HG03066 (cell line): ENCODE results near the gene ZMIZ1.

ENCODE experiments used
- ATAC-seq: cut with Tn5 transposase; IDR thresholded peaks from one replicate; pipeline ENCODE4 v1.9.1; 2021; ENCODE audit warnings: low read depth; ENCODE audit not compliant: unreplicated experiment

Gene ZMIZ1

DNA sequence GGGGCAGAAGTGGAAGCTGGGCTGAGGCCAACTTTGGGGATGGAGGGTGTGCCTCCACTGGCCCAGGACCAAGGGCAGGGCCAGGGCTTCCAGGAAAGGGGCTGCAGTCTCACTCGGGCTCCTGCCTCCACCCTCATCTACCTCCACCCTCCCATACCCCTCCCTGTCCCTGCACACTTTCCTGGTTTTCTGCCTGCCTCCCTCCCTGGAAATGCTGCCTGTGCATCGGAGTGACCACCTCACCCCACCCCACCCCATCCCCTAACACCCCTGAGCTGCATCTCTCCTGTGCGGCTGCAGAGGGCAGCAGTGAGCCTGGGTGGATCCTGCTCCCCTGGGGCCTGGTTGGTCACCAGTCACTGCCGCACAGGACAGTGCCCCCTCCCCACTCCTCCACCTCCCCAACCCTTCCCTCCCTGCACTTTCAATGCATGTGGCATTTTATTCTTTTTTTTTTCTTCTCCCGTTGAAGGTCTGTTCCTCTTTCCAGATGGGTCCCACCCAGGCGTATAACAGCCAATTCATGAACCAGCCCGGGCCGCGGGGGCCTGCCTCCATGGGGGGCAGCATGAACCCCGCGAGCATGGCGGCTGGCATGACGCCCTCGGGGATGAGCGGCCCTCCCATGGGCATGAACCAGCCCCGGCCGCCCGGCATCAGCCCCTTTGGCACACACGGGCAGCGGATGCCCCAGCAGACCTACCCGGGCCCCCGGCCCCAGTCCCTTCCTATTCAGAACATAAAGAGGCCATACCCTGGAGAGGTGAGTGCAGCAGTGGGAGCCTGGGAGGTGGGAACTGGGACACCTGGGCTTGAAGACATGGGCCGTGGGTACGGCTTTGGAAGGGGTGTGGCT, 224.4 kb downstream of the ZMIZ1 start:
- ATAC-seq = no peak

DNA sequence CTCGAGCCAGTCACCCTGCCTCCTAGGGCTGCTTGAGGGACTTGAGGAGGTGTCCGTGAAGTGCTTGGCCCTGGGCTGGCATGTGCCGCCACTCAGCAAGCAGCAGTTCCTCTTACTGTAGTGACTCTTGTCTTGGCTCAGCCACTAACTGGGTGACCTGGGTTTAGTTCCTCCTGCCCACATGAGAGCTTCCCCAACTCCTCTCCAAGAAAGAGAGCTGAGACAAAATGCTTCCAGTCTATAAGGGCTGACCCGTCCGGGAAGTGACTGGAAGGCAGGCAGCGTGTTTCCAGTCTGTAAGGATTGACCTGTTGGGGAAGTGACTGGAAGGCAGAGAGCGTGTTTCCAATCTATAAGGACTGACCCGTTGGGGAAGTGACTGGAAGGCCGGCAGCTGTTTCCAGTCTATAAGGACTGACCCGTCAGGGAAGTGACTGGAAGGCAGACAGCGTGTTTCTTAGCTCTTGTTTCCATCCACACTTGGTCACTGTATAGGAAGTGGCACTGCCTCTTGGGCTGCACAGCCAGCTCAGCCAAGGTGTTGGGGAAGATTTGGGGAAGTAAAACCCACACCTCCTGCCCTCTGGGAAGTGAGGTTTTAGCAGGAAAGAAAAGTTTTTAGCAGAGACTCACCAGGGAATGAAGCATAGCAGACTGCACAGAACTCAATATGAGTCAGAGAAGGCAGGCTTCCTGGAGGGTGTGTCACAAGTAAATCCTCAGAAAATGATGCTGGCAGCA, 225.2 kb downstream of the ZMIZ1 start:
- ATAC-seq = no peak

DNA sequence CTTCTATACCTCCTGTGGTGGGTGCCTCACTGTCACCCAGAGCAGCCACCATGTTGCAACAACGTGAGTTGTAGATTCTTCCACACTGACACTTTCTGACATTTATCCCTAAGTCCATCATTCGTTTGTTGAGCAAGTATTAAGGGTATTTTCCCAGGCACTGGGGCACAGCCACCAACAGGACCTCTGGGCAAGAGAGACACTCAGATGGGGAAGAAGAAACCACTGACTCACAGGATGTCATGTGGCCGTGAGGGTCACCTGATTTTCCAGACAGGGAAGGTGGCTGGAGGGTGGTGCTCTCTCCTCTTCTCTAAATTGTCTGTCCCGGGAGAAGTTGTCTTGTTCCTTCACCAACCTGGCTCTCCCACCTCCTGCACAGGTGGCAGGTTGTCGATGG, 226.8 kb downstream of the ZMIZ1 start:
- ATAC-seq = no peak

DNA sequence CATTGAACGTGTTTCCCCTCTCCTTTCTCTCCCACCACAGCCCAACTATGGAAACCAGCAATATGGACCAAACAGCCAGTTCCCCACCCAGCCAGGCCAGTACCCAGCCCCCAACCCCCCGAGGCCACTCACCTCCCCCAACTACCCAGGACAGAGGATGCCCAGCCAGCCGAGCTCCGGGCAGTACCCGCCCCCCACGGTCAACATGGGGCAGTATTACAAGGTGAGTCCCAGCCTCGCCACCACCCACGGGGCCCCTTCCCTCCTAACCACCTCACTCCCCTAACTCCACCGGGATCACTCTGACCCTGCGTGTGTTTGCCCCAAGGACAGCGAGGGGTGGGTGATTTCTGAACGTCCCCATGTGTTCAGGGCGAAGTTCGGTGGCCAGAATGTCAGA, 227.7 kb downstream of the ZMIZ1 start:
- no peak for ATAC-seq

DNA sequence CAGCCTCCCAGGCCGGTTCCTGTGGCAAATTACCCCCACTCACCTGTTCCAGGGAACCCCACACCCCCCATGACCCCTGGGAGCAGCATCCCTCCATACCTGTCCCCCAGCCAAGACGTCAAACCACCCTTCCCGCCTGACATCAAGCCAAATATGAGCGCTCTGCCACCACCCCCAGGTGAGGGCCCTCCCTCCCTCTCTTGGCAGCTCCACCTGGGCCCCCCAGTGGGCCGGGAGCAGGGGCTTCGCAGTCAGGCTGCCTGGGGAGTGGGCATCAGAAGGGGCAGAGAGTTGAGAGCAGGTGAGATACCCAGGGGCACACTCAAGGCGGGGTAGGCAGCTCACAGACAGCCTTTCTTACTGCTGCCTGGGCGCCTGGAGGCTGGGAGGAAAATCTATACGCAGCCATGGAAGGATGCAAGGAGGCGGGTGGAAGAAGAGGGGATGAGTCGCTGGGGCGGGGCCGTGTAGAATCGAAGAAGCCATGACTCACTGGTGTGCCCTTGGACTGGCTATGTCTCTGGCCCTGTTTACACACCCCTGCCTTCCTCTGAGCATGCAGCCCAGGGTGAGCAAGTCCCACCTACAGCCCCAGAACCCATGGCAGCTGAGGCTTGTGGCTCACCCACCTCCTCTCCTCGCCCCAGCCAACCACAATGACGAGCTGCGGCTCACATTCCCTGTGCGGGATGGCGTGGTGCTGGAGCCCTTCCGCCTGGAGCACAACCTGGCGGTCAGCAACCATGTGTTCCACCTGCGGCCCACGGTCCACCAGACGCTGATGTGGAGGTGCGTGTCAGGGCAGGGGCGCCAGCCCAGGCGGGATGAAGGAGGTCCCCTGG, 229.9 kb downstream of the ZMIZ1 start:
- ATAC-seq = no peak

DNA sequence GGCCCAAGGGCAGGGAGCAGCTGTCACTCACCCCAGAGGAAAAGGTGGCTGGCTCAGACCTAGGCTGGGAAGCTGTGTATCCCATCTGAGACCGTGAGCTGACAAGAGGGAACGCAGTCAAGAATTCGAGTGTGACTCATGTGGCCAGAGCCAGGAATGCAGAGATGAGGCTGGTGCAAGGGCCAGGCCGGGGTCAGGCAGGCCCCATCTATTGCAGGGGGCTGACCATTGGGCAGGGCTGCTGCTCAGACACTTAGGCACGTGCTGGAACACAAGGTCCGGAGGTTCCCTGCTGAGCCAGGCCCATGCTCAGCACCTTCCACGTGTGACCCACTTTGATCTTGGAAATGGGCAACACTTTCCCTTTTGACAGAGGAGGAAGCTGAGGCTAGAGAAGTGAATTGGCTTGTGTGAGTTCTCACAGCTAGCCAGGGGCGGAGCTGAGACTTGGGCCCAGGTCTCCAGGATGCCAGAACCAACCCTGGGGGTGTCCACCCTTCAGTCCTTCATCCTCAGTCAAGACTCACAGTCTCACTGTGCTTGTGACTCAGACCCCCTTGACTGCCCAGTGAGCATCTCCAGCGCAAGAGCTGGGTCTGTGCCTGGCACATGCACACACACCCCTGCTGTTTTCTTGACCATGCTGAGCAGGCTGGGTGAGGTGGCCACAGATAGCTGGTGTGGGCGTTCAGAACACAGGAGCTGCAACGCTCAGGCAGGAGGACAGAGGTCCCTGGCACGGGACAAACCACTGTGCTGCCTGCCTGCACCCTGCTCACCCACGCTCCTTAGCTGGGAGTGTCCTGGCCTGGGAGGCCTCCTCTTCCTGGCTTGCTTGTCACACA, 230.9 kb downstream of the ZMIZ1 start:
- ATAC-seq = no peak

DNA sequence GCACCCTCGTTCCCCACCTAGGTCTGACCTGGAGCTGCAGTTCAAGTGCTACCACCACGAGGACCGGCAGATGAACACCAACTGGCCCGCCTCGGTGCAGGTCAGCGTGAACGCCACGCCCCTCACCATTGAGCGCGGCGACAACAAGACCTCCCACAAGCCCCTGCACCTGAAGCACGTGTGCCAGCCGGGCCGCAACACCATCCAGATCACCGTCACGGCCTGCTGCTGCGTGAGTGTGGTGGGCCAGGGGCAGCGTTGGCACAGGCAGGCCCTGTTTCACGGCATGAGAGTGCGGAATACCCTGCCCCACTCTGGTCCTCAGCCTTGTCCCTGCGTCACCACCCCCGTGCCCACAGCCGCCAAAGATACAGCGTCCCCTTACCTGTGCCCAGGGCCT, 231.9 kb downstream of the ZMIZ1 start:
- no peak for ATAC-seq

DNA sequence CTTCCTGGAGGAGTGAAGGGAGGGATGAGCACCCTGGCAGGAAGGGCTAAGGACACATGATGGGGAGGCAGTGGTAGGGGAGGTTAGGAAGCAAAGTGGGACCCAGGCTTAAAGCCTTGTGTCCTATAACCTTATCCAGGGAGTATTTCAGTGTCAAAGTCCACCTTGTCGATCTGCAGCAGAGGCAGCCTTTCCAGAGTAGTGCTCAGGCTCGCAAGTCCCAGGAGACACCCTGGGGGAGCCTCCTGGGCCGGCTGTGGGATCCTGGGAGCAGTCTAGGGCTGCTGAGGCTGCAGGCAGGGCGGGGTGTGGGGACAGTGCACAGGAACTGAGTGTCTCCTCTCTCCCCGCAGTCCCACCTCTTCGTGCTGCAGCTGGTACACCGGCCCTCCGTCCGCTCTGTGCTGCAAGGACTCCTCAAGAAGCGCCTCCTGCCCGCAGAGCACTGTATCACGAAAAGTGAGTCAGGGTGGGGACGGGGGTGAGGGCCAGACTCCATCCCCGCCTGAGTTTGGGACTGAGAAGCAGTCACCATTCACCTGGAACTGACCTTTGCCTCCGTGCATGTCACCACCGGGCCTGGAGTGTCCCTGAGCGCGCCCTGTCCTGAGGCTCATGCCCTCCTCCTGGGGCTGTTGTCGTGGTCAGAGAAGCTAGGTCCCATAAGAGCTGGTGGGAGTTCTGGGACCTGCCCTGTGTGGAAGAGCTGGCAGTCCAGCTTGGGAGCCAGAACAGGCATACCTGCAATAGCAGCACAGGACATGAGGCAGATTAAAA, 233.2 kb downstream of the ZMIZ1 start:
- no peak for ATAC-seq

DNA sequence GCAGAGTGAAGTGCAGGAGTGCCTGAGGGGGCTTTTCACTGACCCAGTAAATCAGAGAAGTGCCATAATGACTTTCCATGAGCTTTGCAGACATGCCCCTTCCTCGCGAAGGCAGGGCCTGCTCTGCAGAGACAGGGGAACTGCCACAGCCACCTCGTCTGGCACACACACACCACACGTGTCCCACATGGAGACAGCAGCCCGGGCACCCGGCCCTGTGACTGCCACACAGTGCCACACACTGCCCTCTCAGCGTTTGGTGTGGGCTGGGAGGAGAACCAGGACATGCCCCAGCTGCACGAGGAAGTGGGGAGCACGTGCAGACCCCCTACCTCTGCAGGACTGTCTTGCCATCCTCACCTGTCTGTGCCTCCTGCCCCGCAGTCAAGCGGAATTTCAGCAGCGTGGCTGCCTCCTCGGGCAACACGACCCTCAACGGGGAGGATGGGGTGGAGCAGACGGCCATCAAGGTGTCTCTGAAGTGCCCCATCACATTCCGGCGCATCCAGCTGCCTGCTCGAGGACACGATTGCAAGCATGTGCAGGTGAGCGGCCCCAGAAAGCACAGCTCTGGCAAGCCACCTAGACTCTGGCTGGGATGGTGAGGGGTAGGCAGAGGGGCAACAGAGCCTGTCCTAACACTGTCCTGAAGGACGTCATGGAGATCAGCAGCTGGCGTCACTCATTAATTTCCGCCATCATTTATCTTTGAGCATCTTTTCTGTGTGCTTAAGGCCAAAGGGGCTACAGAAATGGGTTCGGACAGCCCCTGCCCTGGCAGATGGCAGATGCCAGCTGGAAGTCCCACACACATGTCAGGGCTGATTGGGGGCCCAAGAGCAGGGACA, 235.1 kb downstream of the ZMIZ1 start:
- no peak for ATAC-seq

DNA sequence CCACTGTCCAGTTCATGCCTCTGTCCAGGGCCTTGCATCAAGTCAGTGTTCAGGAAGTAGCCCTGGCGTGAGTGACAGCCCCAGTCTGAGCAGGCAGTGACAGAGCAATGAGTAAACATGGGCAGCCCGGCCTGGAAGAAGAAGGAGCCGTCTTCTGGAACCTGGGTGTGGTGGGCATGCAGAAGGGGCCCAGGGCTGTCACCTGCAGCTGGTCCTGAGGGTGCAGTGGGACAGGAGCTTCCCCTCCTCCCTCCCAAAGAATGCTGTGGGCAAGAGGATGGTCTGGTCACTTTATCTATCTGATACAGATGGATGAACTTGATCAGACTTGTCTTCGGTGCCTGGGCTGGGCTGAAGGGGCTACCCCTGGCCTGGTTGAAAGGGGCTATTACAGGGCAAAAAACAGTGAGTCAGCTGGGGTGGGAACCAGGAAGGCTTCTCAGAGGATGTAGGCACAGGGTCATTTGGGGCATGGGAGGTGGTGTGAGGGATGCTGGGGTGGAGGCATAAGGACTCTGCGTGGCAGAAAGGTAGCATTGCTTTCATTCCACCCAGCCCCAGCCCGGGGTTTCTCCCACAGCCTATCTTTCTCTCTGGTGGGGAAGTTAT, 235.8 kb downstream of the ZMIZ1 start:
- ATAC-seq = no peak

DNA sequence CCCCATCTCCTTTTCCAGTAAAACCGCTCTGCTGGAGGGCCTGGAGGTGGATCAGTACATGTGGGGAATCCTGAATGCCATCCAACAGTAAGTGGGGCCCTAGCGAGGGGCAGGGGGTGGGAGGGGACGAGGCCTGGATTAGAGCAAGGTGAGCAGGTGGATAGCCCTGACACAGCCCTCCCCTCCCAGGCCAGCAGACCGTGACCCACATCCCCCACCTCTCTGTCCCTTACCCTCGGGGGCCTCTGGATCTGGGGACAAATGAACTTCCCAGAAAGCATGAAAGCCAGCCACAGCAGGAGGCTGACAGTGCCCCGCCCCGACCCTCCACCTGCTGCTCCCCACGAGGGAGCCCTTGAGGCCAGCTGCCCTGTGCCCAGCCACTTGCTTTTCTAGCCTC, 236.7 kb downstream of the ZMIZ1 start:
- ATAC-seq = no peak

DNA sequence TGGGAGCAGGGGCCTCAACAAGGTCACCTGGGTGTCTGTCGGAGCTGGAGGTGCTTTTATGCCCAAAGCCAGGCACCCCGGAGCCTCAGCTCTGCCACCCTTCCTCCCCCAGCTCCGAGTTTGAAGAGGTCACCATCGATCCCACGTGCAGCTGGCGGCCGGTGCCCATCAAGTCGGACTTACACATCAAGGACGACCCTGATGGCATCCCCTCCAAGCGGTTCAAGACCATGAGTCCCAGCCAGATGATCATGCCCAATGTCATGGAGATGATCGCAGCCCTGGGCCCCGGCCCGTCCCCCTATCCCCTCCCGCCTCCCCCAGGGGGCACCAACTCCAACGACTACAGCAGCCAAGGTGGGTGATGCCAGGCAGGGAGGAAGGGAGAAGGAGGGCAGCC, 237.2 kb downstream of the ZMIZ1 start:
- ATAC-seq = no peak

DNA sequence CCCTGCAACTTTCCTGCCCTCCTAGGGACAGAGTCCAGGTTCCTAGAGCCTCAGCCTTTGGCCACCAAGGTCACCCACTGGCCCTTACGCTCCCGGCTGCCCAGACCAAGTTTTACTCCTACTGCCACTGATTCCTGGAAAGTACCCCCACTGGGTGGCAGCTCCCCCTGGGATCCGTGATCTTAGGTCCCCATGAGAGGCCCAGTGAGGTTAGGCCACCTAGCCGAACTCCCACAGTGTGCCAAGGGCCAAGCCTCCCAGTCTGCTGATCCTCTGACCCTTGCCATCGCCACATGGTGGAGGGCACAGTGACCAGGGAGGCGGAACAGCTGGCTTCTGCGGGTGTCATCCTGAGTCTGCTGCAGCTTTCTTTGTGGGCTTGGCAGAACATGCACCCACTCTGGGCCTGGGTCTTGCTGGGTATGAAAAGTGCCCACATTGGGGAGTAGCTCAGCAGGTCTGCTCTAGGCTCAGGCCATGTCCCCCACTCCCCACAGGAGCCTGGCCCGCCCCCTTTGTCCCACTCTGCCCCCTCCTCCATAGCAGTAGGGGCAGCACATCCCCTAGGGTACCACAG, 238.0 kb downstream of the ZMIZ1 start:
- ATAC-seq = no peak

DNA sequence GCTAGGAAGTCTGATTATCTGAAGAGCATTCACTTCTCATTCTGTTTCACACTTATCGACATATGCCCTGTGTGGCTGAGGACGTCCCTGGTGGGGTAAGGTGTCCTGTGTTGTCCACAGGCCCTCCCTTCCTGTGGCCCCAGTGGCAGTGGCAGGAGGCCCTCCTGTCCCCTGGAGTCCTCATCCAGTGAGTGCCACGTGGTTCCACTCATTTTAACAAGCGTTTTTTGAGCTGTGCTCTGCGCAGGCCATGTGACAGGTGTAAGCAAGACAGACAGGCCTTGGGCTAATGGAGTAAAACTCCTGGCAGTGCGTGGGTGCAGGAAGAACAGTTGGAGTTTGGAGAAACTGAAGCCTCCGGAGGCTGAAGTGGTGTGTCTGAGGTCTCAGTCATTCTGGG, 239.2 kb downstream of the ZMIZ1 start:
- no peak for ATAC-seq

DNA sequence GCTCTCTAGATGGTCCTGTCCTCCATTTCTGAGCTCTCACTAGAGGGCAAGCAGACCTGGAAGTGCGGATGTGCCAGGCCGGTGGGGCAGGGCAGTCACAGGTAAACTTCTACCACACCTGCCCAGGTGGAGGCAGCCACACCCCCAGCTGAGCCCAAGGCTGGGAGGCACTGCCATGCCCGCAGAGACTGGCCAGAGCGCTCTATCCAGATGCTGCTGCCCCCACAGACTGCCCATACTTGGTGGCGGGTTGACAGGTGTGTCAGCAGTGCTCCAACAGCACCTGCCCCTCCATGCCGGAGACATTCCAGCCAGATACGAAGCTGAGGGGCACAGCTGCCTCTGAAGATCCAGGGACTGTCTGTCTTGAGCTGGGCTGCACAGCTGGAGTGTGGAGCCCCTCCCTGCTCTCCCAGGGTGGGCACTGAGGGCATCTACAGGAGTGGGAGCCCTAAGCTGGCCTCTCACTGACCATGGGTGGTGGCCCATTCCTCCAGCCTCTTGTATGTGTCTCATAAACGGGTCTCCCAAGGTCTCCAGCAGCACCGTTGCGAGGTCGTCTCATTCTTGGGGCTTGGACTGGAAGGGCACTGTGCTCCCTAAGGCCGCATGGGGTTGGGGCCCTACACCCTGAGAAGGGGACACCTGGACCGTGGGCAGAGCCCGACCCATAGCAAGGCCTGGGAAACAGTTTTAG, 240.4 kb downstream of the ZMIZ1 start:
- ATAC-seq = no peak

DNA sequence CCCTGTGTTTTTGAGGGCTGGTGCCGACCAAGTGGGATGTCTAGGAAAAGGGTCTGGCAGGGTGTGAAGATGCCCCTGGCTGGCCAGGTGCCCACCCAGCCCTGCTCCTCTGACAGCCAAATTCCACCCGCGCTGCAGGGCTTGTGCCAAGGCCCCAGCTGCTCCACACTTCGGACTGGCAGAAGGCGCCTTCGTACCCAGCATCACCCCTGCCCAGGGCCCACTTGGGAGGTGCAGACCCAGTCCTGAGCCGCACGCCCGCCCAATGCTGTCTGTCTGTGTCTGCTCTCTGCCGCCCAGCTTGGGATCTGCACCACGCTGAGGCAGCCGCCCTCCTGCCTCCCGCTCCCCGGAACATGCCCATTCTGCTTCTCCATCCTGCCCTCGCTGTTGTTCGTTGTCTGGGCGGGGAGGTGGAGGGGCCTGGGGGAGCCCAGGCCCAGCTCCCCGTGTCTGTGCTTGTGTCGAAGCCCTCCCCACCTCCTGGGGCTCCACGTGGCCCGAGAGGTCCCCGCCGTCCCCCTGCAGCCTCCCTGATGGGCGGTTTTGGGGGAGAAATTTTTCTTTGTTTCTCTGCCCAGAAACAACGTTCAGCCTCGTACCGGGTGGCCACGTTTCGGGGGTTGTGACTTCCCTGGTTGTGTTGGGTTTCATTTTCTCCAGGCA, 241.6 kb downstream of the ZMIZ1 start:
- no peak for ATAC-seq
